IMR-90 (cell line): ENCODE results near the gene LY6G6D. TPM values are rescaled to one million over a fixed set of nuclear protein-coding genes. Genes with fewer than 3 reads are reported as not detected.
A peak's percentile ranks its signal among the peaks of the same experiment; 100 is the strongest.

Experiments
- ATAC-seq: fragments of 200-7000 bp; cut with Tn5 transposase; 2 replicates; pipeline ENCODE4 v1.9.1; 2020; ENCODE audit warnings: low read depth, mild to moderate bottlenecking, moderate library complexity
- BruUV-seq: library from RNA; stranded (reverse); fragments of 400-500 nt; replicated peaks from 2 replicates; lab custom pipeline; 2021; lab: Mats Ljungman, UMichigan
- CTCF ChIA-PET: fragments of 300-600 bp; formaldehyde crosslinking; extraction: SDS; loops from one replicate; lab custom pipeline; 2021; ENCODE audit warnings: antibody characterized with exemption; lab: Yijun Ruan, JAX
- POLR2A ChIA-PET: fragments of 300-600 bp; sonication (Branson Sonifier 250); formaldehyde crosslinking; loops from one replicate; lab custom pipeline; 2022; ENCODE audit warnings: antibody characterized with exemption; ENCODE audit not compliant: unreplicated experiment; lab: Charles Lee
- DNase-seq: peaks from one replicate; pipeline ENCODE4 v3.0.0; 2013
- H2AFZ ChIP-seq: replicated peaks from 2 replicates; pipeline ENCODE3; 2013; ENCODE audit warnings: low read length, mild to moderate bottlenecking; ENCODE audit not compliant: poor library complexity
- H2AK5ac ChIP-seq: 2 replicates; pipeline ENCODE4 v1.6.1; 2013; ENCODE audit warnings: low read depth, low read length, inconsistent platforms
- H2AK9ac ChIP-seq: replicated peaks from 2 replicates; pipeline ENCODE3; 2013; ENCODE audit warnings: mild to moderate bottlenecking, low read depth, low read length, moderate library complexity; ENCODE audit not compliant: poor library complexity
- H2BK120ac ChIP-seq: 2 replicates; pipeline ENCODE4 v1.6.1; 2013; ENCODE audit warnings: low read depth, low read length, inconsistent platforms
- H2BK15ac ChIP-seq: 3 replicates; pipeline ENCODE4 v1.6.1; 2013; ENCODE audit warnings: low read depth, low read length, inconsistent platforms
- H2BK20ac ChIP-seq: 2 replicates; pipeline ENCODE4 v1.6.1; 2013; ENCODE audit warnings: low read depth, mild to moderate bottlenecking, inconsistent platforms, low read length, moderate library complexity
- H2BK5ac ChIP-seq: 2 replicates; pipeline ENCODE4 v1.6.1; 2013; ENCODE audit warnings: mild to moderate bottlenecking, low read depth, low read length, inconsistent platforms; ENCODE audit not compliant: poor library complexity, severe bottlenecking
- H3K14ac ChIP-seq: replicated peaks from 2 replicates; pipeline ENCODE4 v1.6.1; 2013; ENCODE audit warnings: low read depth, low read length, inconsistent platforms
- H3K18ac ChIP-seq: 2 replicates; pipeline ENCODE4 v1.6.1; 2013; ENCODE audit warnings: low read depth, low read length, control low read depth
- H3K23ac ChIP-seq: 2 replicates; pipeline ENCODE4 v1.6.1; 2013; ENCODE audit warnings: low read depth, low read length, inconsistent platforms
- H3K27ac ChIP-seq: 2 replicates; pipeline ENCODE4 v1.5.1; 2013; ENCODE audit warnings: mild to moderate bottlenecking, control low read depth, low read length; ENCODE audit not compliant: insufficient read depth
- H3K27me3 ChIP-seq: 2 replicates; pipeline ENCODE4 v1.6.1; 2013; ENCODE audit warnings: low read length; ENCODE audit not compliant: control insufficient read depth, insufficient read depth
- H3K36me3 ChIP-seq: 2 replicates; pipeline ENCODE4 v1.6.1; 2013; ENCODE audit warnings: low read length, mixed read lengths; ENCODE audit not compliant: control insufficient read depth, insufficient read depth
- H3K4ac ChIP-seq: 2 replicates; pipeline ENCODE4 v1.6.1; 2013; ENCODE audit warnings: low read depth, low read length, inconsistent platforms
- H3K4me1 ChIP-seq: 2 replicates; pipeline ENCODE4 v1.6.1; 2013; ENCODE audit warnings: low read length, mixed read lengths; ENCODE audit not compliant: control insufficient read depth, insufficient read depth
- H3K4me2 ChIP-seq: 2 replicates; pipeline ENCODE4 v1.6.1; 2013; ENCODE audit warnings: low read depth, mild to moderate bottlenecking, control low read depth, low read length, moderate library complexity
- H3K4me3 ChIP-seq: 2 replicates; pipeline ENCODE4 v1.5.1; 2013; ENCODE audit warnings: low read depth, mild to moderate bottlenecking, control low read depth, low read length, moderate library complexity; ENCODE audit not compliant: insufficient read depth
- H3K56ac ChIP-seq: 2 replicates; pipeline ENCODE4 v1.6.1; 2013; ENCODE audit warnings: low read length, inconsistent platforms; ENCODE audit not compliant: insufficient read depth; ENCODE audit errors: extremely low read depth
- H3K79me1 ChIP-seq, 2 experiments: 2 replicates each; pipeline ENCODE4 v1.6.1; 2013; ENCODE audit warnings: low read length in 2 of 2, inconsistent platforms in 1 of 2, low read depth in 1 of 2
- H3K9ac ChIP-seq: 2 replicates; pipeline ENCODE4 v1.6.1; 2013; ENCODE audit warnings: low read depth, low read length, control low read depth
- H3K9me1 ChIP-seq: 2 replicates; pipeline ENCODE4 v1.6.1; 2013; ENCODE audit warnings: low read length, inconsistent platforms; ENCODE audit not compliant: insufficient read depth
- H3K9me3 ChIP-seq: 2 replicates; pipeline ENCODE4 v1.6.1; 2013; ENCODE audit warnings: low read length; ENCODE audit not compliant: control insufficient read depth, insufficient read depth
- H4K20me1 ChIP-seq: 2 replicates; pipeline ENCODE4 v1.6.1; 2013; ENCODE audit warnings: low read length, inconsistent platforms; ENCODE audit not compliant: insufficient read depth
- H4K5ac ChIP-seq: 2 replicates; pipeline ENCODE4 v1.6.1; 2013; ENCODE audit warnings: mild to moderate bottlenecking, low read depth, low read length, control low read depth
- H4K8ac ChIP-seq, 2 experiments: 2 replicates each; pipeline ENCODE4 v1.6.1; 2013; ENCODE audit warnings: low read depth in 2 of 2, low read length in 2 of 2, control low read depth in 1 of 2, inconsistent platforms in 1 of 2
- H4K91ac ChIP-seq: 2 replicates; pipeline ENCODE4 v1.6.1; 2013; ENCODE audit warnings: low read depth, low read length, inconsistent platforms; ENCODE audit not compliant: insufficient read depth
- BHLHE40 ChIP-seq: fragments of 150-350 bp; IDR thresholded peaks from 2 replicates; pipeline ENCODE4 v1.6.1; 2016; ENCODE audit warnings: mild to moderate bottlenecking, low read depth, low read length
- CEBPB ChIP-seq: IDR thresholded peaks from 2 replicates; pipeline ENCODE4 v1.6.1; 2012; ENCODE audit warnings: low read depth, low read length, improper control_type of control experiment
- CHD1 ChIP-seq: IDR thresholded peaks from 2 replicates; pipeline ENCODE4 v1.6.1; 2012; ENCODE audit warnings: low read depth, low read length, improper control_type of control experiment
- CTCF ChIP-seq: conservative IDR thresholded peaks from 2 replicates; pipeline ENCODE4 v1.5.1; 2012; ENCODE audit warnings: mild to moderate bottlenecking, low read depth, low read length, improper control_type of control experiment
- FOS ChIP-seq: fragments of 150-350 bp; IDR thresholded peaks from 2 replicates; pipeline ENCODE4 v1.6.1; 2016; ENCODE audit warnings: low read depth, low read length
- MAFK ChIP-seq: IDR thresholded peaks from 2 replicates; pipeline ENCODE4 v1.6.1; 2012; ENCODE audit warnings: low read depth, low read length, improper control_type of control experiment
- MAZ ChIP-seq: IDR thresholded peaks from 2 replicates; pipeline ENCODE4 v1.6.1; 2012; ENCODE audit warnings: low read depth, mild to moderate bottlenecking, low read length, improper control_type of control experiment, moderate library complexity, borderline replicate concordance
- MXI1 ChIP-seq: IDR thresholded peaks from 2 replicates; pipeline ENCODE4 v1.6.1; 2012; ENCODE audit warnings: low read depth, mild to moderate bottlenecking, low read length, moderate library complexity, borderline replicate concordance
- NFE2L2 ChIP-seq: fragments of 150-350 bp; IDR thresholded peaks from 2 replicates; pipeline ENCODE4 v1.6.1; 2016; ENCODE audit warnings: low read depth, mild to moderate bottlenecking, low read length
- POLR2A ChIP-seq: IDR thresholded peaks from 2 replicates; pipeline ENCODE4 v1.6.1; 2012; ENCODE audit warnings: mild to moderate bottlenecking, low read depth, low read length
- RAD21 ChIP-seq: IDR thresholded peaks from 2 replicates; pipeline ENCODE4 v1.6.1; 2012; ENCODE audit warnings: low read length, improper control_type of control experiment
- RCOR1 ChIP-seq: IDR thresholded peaks from 2 replicates; pipeline ENCODE4 v1.6.1; 2012; ENCODE audit warnings: mild to moderate bottlenecking, low read length, improper control_type of control experiment; ENCODE audit not compliant: insufficient replicate concordance
- RFX5 ChIP-seq: IDR thresholded peaks from 2 replicates; pipeline ENCODE4 v1.8.0; 2012; ENCODE audit warnings: low read depth, mild to moderate bottlenecking, low read length, moderate library complexity
- SMC3 ChIP-seq: fragments of 150-350 bp; IDR thresholded peaks from 2 replicates; pipeline ENCODE4 v1.6.1; 2016; ENCODE audit warnings: low read depth, mild to moderate bottlenecking, antibody characterized with exemption, low read length, moderate library complexity
- USF2 ChIP-seq: fragments of 150-350 bp; IDR thresholded peaks from 2 replicates; pipeline ENCODE4 v1.6.1; 2017; ENCODE audit warnings: mild to moderate bottlenecking, antibody characterized with exemption, low read length, low read depth
- WGBS, 2 experiments: methylation state at CpG; one replicate each; pipeline versions ENCODE4 v1.1.5 to v1.1.7; 2013; ENCODE audit warnings: missing lambda C conversion rate in 2 of 2; ENCODE audit not compliant: insufficient read length in 1 of 2; ENCODE audit errors: extremely low coverage in 2 of 2; 5-methylcytosine and 5-hydroxymethylcytosine counted together
- dilution Hi-C: fragments of 300-500 bp; cut with HindIII; formaldehyde crosslinking; loops from one replicate; pipeline ENCODE4 v1.14.3; 2018; ENCODE audit warnings: low sequenced_read_pairs; ENCODE audit not compliant: unreplicated experiment
- in situ Hi-C: fragments of 300-500 bp; cut with MboI; formaldehyde crosslinking; loops from 3 replicates; pipeline ENCODE4 v1.14.3; 2019; ENCODE audit warnings: low sequenced_read_pairs, inconsistent platforms, mixed read lengths
- intact Hi-C: fragments of 100-400 bp; cut with micrococcal nuclease; formaldehyde crosslinking; loops from 2 replicates; pipeline ENCODE4 v1.10.0; 2022
- polyA plus RNA-seq, 3 experiments: library from polyadenylated mRNA; depleted of rRNA; stranded (reverse); fragments of >200 nt; gene quantifications; 2 replicates each; pipeline ENCODE4 v1.2.3, GENCODE V29; 2012; ENCODE audit warnings: low replicate concordance in 1 of 3
- total RNA-seq: library from RNA; depleted of rRNA; stranded (reverse); fragments of >200 nt; gene quantifications from 2 replicates; pipeline ENCODE4 v1.2.3, GENCODE V29; 2012
- TF ChIP-seq, protein P1 (sequence below): fragments of 150-350 bp; IDR thresholded peaks from 2 replicates; pipeline ENCODE4 v1.6.1; 2016; ENCODE audit warnings: low read depth, mild to moderate bottlenecking, low read length, moderate library complexity, borderline replicate concordance

Gene LY6G6D
- total and polyA plus RNA-seq, 2 of the 4 experiments (the other 2 are of a cell fraction): not detected

DNA sequence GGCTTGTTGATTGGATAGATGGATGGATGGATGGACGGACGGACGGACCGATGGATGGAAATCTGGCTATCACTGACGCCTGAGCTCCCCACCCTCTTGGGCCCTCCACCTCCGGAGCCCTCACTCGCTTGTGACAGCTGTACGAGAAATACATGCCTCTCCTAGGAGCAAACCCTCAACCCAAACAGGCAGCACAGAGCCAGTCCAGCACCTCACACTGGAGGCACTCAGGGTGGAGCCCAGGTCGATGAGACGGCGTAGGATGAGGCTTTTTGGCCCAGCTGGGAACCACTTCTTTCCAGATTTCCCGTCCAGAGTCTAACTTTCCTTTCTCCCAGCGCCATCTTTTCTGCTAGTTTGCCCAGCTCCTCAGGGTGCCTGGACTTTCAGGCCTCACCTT lies 31.6 kb upstream of the LY6G6D start:
- CTCF ChIA-PET: no interaction called here
- no peak for ATAC-seq

More for the DNA sequence above, 31.6 kb upstream of the LY6G6D start:
- no peaks in the 10 kb centered on the region for H3K27me3 ChIP-seq
- no peak overlapping the region for H2BK5ac ChIP-seq
- H2BK20ac ChIP-seq: no peak overlapping the region
- 48% methylated on average over 5 of the region's 13 CpGs; no CpG with 5 or more reads in 1 of the 2 experiments for WGBS, 2 experiments
- H3K14ac ChIP-seq: no peak overlapping the region
- H3K36me3 ChIP-seq: peaks cover 25% of the 10 kb centered on the region
- dilution Hi-C loops: no loop called here
- no peak overlapping the region for H2BK120ac ChIP-seq
- POLR2A ChIA-PET: no interaction called here
- H3K23ac ChIP-seq: no peak overlapping the region
- no peak overlapping the region for H4K91ac ChIP-seq
- H2BK15ac ChIP-seq: no peak overlapping the region
- TF ChIP-seq SMC3: no peak
- TF ChIP-seq RCOR1: no peak
- no peak for TF ChIP-seq CEBPB
- TF ChIP-seq MXI1: no peak
- TF ChIP-seq MAFK: no peak
- no peak for TF ChIP-seq POLR2A
- TF ChIP-seq, protein P1, sequence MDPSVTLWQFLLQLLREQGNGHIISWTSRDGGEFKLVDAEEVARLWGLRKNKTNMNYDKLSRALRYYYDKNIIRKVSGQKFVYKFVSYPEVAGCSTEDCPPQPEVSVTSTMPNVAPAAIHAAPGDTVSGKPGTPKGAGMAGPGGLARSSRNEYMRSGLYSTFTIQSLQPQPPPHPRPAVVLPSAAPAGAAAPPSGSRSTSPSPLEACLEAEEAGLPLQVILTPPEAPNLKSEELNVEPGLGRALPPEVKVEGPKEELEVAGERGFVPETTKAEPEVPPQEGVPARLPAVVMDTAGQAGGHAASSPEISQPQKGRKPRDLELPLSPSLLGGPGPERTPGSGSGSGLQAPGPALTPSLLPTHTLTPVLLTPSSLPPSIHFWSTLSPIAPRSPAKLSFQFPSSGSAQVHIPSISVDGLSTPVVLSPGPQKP: no peak
- no peak for TF ChIP-seq BHLHE40
- no peak for TF ChIP-seq CTCF
- TF ChIP-seq FOS: no peak
- no peak for TF ChIP-seq RAD21
- TF ChIP-seq MAZ: no peak
- TF ChIP-seq NFE2L2: no peak
- no peak for TF ChIP-seq CHD1
- TF ChIP-seq RFX5: no peak
- no peak for TF ChIP-seq USF2
- no peak overlapping the region; the same call in 1 of the 2 replicates for H3K18ac ChIP-seq
- H3K4me1 ChIP-seq: peaks cover 12% of the 10 kb centered on the region
- H3K9me1 ChIP-seq: 0 out of 2 replicates have a peak, but pooled peaks cover 5% of the 10 kb centered on the region
- BruUV-seq: no TSS peak
- H4K20me1 ChIP-seq: no peaks in the 10 kb centered on the region
- no peak overlapping the region for H3K27ac ChIP-seq
- H3K56ac ChIP-seq: no peak overlapping the region
- H3K4ac ChIP-seq: no peak overlapping the region
- no peak overlapping the region for H4K5ac ChIP-seq
- H2AK9ac ChIP-seq: peak overlapping the region; percentile 88
- intact Hi-C loops: no loop called here
- DNase-seq: no peak
- in situ Hi-C loops: loop anchor here (10.0 kb wide), 2 partner anchors 151 to 261 kb away; partner anchors contain the start of gene CFB
- H3K9me3 ChIP-seq: no peaks in the 10 kb centered on the region
- no peaks in the 10 kb centered on the region for H3K79me1 ChIP-seq
- H3K4me2 ChIP-seq: no peak overlapping the region; the same call in 1 of the 2 replicates
- no peak overlapping the region for H2AK5ac ChIP-seq
- H4K8ac ChIP-seq: no peak overlapping the region; a peak in 1 of 4 replicates
- peak overlapping the region; percentile 8 for H2AFZ ChIP-seq
- H3K4me3 ChIP-seq: no peak overlapping the region
- H3K9ac ChIP-seq: no peak overlapping the region
